ENCODE results near the gene FKBP4. TPM values are rescaled to one million over a fixed set of nuclear protein-coding genes. Genes with fewer than 3 reads are reported as not detected.

The FKBP4 gene
- total RNA-seq, 1 donor from 2014 or later = 140 TPM

- DNase-seq (ENCODE audit: low spot score) = peak; percentile 79
These were observed 58.9 kb downstream of the FKBP4 start for GRCh38 chr12:2853626-2854025.

Other genes starting within 250 kb of the FKBP4 start
- gene ITFG2, start 17.7 kb downstream of the FKBP4 start, total RNA-seq = 43.4 TPM
- gene NRIP2, start 40.1 kb downstream of the FKBP4 start, total RNA-seq = 3.2 TPM
- not detected for gene TEX52, start 62.1 kb downstream of the FKBP4 start, total RNA-seq
- 2.6 TPM for gene FOXM1, start 82.2 kb downstream of the FKBP4 start, total RNA-seq
- 17.6 TPM for gene RHNO1, start 82.3 kb downstream of the FKBP4 start, total RNA-seq
- gene TULP3, start 95.9 kb downstream of the FKBP4 start, total RNA-seq = 20.7 TPM
- 5.1 TPM for gene TEAD4, start 164.4 kb downstream of the FKBP4 start, total RNA-seq